AG20443 (cell line): ENCODE results near the gene PEX14.

ENCODE experiments used
- DNase-seq: peaks from one replicate; pipeline ENCODE4 v3.0.0; 2012; ENCODE audit warnings: low spot score, mixed read lengths

Gene PEX14

GRCh38 chr1:10544239-10544638 is 69.5 kb downstream of the PEX14 start:
- no peak for DNase-seq

GRCh38 chr1:10546896-10547295 is 72.1 kb downstream of the PEX14 start:
- no peak for DNase-seq

- DNase-seq = no peak
Measured at GRCh38 chr1:10549904-10550664, 75.3 kb downstream of the PEX14 start.

GRCh38 chr1:10553118-10553517 is 78.4 kb downstream of the PEX14 start:
- DNase-seq = no peak

- DNase-seq = no peak
Measured at GRCh38 chr1:10555635-10556429, 81.1 kb downstream of the PEX14 start.

- DNase-seq = no peak
Measured at GRCh38 chr1:10556430-10557005, 81.8 kb downstream of the PEX14 start.

- DNase-seq = no peak
Measured at GRCh38 chr1:10557714-10558113, 83.0 kb downstream of the PEX14 start.

GRCh38 chr1:10559386-10559785 is 84.6 kb downstream of the PEX14 start:
- DNase-seq = no peak

- DNase-seq = peak; percentile 35
Measured at GRCh38 chr1:10561497-10561896, 86.7 kb downstream of the PEX14 start.

GRCh38 chr1:10561955-10562354 is 87.2 kb downstream of the PEX14 start:
- DNase-seq = no peak

GRCh38 chr1:10564063-10564462 is 89.3 kb downstream of the PEX14 start:
- DNase-seq = no peak

GRCh38 chr1:10569531-10569930 is 94.8 kb downstream of the PEX14 start:
- no peak for DNase-seq

- peak; percentile 45 for DNase-seq
Measured at GRCh38 chr1:10575616-10576015, 100.9 kb downstream of the PEX14 start.

GRCh38 chr1:10578070-10578469 is 103.3 kb downstream of the PEX14 start:
- DNase-seq = no peak

- DNase-seq = no peak
Measured at GRCh38 chr1:10583641-10584040, 108.9 kb downstream of the PEX14 start.

- DNase-seq = no peak
Measured at GRCh38 chr1:10585242-10585641, 110.5 kb downstream of the PEX14 start.

GRCh38 chr1:10586125-10586524 is 111.4 kb downstream of the PEX14 start:
- no peak for DNase-seq

- no peak for DNase-seq
Measured at GRCh38 chr1:10588640-10589039, 113.9 kb downstream of the PEX14 start.

- DNase-seq = no peak
Measured at GRCh38 chr1:10589074-10589473, 114.3 kb downstream of the PEX14 start.

GRCh38 chr1:10591010-10591409 is 116.3 kb downstream of the PEX14 start:
- DNase-seq = no peak

- no peak for DNase-seq
Measured at GRCh38 chr1:10592373-10592772, 117.6 kb downstream of the PEX14 start.

GRCh38 chr1:10593750-10594149 is 119.0 kb downstream of the PEX14 start:
- no peak for DNase-seq

- no peak for DNase-seq
Measured at GRCh38 chr1:10594595-10595223, 120.0 kb downstream of the PEX14 start.
